GM10847 (cell line): Measurements from ENCODE around the gene SLC35F3.

Experiments
- POLR2A ChIP-seq: IDR thresholded peaks from 2 replicates; pipeline ENCODE4 v1.6.1; 2011; ENCODE audit not compliant: insufficient read length; ENCODE audit errors: extremely low read depth

The SLC35F3 gene

DNA sequence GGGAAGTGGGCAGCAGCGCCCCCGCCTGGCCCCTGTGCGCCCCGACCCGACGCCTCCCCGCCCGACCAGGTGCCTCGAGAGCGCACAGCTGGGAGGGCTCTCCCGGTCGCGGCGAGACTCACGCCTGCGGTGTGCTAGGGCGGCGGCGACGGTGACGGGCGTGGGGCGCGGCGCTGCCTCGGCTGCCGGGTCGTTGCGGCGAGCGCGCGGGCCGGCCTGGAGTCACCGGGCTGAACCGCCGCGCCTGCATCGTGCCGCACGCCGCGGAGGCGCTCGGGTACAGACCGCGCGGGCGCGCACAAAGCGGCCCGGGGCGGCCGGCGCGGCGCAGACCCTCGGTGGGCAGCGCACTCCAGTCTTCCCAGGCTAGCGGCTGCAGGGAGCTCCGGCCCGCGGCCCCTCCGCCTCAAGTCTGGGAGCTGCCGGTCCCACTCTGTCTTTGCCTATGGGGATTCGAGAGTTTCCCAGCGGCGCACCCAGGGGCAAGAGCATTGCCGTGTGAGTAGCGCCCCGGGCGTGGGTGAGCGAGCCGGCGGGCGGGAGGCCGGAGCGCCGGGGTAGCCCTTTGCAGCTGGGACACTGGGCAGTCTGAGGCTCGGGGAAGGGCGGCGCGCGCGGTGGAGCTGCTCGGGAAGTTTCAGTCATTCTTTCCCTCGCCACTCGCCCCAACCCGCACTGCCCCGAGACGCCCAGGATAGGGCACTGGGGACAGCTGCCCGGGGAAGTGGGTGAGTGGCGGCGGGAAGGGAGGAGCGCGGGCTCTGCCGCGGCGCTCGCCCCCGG lies at the start of gene SLC35F3:
Gene SLC35F3 (plus strand): TSS at position 44 of the 783 bp plus-strand sequence.
- TF ChIP-seq POLR2A, result no peak

DNA sequence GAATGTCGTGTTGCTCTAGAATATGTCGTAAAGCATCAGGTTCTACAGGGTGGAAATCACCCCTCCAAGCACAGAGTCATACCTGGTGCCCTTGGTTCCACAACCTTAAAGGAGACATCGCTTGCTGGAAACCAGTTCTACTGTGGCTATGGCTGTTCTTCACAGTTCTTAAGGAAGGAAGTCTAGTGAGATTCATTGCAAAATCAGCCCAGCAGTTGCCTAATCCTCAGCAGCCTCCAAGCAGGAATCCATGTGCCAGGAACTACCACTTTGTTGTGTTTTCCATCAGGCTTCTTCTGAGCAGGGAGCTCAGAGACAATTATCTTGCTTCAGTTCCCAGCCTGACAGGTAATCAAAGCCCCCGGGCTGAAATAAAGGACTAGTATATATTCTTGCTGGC lies 45.0 kb upstream of the SLC35F3 start:
- no peak for TF ChIP-seq POLR2A

DNA sequence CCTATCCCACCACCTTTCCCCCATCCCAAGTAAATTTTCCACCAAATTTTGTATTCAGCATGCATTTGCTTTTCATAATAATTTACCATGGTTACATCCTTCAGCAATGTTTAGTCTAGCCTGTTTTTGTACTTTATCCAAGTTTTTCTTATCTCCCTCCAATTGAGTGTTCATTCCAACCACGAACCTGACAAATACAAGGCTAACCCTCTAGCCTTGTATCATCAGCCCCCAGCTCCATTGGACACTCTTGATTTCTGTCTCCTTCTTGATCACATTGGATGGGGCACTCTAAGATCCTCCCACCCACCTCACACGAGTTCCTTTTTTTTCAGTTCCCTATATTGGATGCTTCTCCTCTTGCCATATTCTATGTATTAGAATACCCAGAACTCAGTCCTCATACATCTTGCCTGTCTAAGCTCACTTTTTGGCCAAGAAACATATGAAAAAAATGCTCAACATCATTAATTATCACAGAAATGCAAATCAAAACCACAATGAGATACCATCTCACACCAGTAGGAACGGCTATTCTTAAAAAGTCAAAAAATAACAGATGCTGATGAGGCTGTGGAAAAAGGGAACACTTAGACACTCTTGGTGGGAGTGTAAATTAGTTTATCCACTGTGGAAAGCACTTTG lies 40.5 kb upstream of the SLC35F3 start:
- TF ChIP-seq POLR2A, result no peak

DNA sequence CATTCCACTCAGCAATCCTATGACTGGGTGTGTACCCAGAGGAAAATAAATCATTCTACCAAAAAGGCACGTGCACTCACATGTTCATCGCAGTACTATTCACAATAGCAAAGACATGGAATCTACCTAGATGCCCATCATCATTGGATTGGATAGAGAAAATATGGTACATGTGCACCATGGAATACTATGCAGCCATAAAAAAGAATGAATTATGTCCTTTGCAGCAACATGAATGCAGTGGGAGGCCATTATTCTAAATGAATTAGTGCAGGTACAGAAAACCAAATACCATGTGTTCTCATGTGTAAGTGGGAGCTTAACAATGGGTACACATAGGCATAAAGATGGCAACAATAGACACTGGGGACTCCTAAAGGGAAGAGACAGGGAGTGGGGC lies 39.9 kb upstream of the SLC35F3 start:
- no peak for TF ChIP-seq POLR2A

DNA sequence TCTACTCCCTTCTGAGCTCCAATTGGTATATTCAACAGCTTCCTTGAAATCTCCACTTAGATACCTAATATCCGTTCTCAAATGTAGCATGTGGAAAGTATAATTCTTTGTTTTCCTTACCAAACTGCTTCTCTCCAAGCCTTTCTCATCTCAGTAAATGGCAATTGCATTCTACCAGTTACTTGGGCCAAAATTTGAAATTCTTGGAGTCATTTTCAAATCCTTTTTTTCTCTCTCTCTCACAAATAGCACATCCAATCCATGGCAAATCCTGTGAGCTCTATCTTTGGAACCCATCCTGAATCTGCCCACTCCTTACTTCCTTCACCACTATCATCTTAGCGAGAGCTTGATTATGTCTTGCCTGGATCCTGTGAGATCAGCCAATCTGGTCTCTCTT lies 39.3 kb upstream of the SLC35F3 start:
- TF ChIP-seq POLR2A, result no peak

DNA sequence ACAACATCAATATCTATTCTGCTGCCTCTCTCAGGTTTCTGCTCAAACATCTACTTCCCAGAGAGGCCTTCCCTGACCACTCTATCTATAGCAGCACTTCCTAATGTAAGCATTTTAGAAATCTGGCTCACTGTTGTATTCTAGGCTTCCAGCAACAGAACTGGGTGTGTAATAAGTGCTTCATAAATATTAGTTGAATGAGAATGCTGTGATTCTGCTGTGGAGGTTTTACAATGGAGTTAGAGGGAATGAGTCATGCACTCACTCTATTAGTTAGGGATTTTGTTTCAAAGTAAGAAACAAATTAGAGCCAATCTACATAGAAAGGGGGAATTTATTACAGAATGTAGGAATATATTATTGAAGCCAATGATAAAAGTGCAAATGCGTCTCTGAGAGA lies 38.6 kb upstream of the SLC35F3 start:
- TF ChIP-seq POLR2A, result no peak

DNA sequence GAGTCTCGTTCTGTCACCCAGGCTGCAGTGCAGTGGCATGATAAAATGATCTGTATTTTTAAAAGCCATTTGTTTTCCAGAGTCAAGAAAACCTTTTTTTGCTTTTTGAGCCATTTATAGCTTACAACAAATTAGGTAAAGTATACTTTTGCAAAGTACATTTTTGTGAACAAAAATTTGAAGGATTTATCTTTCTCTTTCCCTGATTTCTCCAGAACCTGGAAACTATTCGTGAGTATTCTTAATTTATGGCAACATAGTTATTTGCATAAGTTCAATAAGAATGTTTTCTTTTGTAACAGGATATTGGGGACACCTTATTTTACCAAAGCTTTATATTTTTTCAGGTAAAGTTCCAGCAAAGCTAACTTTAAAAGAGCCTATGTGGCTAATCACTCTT lies 37.4 kb upstream of the SLC35F3 start:
- no peak for TF ChIP-seq POLR2A

DNA sequence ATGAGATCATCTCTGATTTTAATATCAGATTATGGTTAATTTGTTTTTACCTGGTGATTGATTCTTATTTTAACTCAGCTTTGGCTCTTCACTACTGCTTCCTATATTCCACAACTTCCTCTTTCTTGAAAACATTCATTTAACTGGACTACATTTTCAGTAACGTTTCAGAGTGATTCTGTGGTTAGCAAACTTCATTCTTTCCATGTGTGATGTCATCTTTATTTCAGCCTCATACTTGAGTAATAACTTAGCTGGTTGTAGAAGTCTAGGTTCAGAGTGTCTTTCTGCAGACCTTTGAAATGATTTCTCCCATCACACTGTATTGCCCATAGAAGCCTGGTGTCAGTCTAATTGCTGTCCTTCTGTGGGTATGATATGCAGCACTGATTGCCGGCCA lies 36.0 kb upstream of the SLC35F3 start:
- no peak for TF ChIP-seq POLR2A

DNA sequence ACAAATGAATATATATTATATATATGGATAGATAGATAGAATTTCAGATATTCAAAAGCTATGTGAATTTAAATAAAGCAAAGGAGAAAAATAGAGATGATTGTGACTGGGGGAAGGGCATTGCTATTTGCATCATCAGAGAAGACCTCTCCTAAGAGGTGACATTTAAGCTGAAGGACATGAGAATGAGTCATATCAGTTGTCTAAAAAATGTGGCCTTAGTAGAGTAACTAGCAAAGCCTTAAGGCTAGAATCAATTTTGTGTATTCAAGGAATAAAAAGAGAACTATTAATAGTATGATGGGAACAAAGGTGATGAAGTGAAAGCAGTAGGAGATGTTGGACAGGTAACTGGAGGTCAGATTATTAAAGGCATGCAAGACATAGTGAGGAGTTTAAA lies 34.8 kb upstream of the SLC35F3 start:
- no peak for TF ChIP-seq POLR2A

DNA sequence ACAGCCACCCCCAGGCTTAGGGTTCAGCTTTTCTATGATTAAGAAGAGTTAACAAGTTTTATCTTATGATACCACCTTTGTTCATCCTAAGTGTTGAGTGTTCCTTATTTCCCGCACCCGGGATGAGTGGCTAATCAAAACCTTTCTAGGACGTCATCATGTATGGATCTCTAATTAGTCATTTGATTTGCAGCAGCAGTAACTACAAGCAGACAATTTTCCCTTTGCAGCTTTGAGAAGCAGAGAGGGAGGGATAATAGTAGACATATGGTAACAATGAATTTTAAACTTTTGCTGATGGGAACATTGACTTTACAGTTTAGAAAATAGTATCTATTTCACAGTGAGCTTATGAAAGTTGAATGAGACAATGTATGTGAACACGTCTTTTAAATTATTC lies 30.8 kb upstream of the SLC35F3 start:
- TF ChIP-seq POLR2A, result no peak

DNA sequence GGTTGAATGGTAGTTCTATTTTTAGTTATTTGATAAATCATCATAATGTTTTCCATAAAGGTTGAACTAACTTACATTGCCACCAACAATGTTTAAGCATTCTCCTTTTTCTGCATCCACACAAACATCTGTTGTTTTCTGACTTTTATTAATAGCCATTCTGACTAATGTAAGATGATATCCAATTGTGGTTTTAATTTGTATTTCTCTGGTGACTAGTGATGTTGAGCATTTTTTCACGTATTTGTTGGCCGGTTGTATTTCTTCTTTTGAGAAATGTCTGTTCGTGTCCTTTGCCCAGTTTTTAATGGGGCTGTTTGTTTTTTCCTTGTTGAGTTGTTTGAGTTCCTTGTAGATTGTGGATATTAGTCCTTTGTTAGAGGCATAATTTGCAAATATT lies 24.6 kb upstream of the SLC35F3 start:
- TF ChIP-seq POLR2A, result no peak

DNA sequence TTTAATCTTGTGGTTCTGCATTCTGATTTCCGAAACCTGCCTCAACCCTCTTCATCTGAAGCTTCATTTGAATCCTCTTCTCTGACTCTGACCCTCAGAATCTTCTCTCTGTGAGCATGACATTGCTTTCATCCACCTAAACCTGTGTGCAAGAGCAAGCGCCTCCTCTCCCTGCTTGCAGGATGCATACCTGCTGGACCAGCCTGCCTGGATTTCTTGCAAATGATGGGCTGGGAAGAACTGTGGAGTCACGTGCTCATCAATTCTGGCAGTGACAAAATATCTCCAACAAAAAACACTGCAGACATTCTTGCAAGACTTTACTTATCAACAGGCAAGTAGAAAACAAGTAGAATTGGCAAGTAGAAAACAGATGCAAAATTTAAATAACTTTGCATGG lies 20.8 kb upstream of the SLC35F3 start:
- no peak for TF ChIP-seq POLR2A

DNA sequence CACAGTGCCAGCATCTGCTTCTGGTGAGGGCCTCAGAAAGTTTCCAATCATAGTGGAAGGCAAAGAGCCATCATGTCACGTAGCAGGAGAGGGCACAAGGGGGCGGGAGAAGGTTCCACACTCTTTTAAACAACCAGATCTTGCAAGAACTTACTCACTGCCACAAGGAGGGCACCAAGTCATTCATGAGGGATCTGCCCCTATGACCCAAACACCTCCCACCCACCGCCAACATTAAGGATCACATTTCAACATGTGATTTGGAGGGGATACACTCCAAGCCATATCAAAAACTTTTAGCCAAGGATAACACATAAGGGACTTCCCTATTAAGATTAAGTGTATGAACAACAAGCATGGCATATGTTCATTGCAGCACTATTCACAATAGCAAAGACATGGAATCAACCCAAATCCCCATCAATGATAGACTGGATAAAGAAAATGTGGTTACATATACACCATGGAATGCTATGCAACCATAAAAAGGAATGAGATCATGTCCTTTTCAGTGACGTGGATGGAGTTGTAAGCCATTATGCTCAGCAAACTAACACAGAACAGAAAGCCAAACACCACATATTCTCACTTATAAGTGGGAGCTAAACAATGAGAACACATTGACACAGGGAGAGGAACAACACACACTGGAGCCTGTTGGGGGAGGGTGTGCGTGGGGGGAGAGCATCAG lies 19.9 kb upstream of the SLC35F3 start:
- no peak for TF ChIP-seq POLR2A

DNA sequence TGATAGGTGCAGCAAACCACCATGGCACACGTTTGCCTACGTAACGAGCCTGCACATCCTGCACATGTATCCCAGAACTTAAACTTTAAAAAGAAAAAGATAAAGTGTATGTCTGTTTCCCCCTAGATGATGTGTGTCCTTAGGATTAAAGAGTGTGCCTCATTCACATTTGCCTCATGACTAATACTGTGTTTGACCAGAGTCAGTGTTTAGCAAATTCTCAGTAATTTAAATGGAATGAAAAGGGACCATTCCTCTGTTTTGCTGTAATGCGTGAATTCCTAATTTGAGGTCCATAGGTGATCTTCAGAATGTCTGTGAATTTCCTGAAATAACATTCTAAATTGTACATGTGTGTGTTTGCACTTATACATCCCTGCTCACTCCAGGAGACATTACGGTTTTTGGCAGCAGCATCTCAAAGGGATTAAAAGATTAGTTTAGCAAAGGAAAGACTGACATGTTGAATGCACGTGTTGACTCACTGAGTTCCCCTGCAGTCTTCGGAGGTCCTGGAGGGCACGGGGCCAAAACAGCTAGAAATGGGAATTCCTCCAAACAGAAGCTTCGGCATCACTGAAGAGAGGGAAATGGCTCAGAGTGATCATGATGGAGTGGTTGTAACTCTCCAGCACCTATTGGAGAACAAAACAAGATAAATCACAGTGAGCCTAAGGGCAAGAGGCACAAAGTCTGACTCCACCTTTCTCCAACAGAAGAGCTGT lies 19.1 kb upstream of the SLC35F3 start:
- no peak for TF ChIP-seq POLR2A

DNA sequence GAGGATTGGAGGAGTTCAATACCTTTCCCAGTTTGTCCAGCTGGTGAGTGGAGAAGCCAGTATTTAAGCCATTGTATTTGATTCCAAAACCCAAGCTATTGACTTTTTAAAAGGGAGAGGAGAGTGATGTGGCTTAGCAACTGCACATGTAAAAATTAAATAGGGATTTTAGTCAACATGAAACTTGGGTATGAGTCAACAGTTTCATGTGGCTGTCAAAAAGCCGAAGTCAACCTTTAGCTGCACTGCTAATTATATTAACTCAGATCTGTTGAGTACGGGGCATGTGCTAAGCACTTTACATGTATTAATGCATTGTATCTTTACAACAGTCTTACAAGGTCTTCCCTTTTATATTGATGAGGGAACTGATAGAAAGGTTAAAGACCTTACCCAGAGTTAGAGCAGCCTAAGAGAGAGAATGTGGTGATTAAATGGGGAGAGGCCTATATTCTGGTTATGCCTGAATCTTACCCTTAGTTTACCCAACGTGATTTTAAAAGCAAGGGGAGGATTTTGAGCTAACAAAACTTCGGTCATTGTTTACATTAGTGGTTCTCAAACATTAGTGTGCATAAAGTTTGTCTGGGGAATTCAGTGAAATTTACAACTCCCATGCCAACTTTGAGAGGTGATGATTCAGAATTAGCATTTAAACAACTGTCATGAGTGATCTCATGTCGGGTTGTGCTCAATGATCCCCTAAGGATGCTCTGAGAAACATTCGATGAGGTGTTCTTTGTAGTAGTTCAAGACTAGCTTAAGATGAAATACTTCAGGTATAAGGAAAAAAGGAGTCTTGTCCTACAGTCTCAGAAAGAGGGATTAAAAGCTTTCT lies 6.9 kb upstream of the SLC35F3 start:
- TF ChIP-seq POLR2A, result no peak
